GM13976 (cell line): Measurements from ENCODE around the gene TPMT.

Experiments used
- DNase-seq: peaks from one replicate; pipeline ENCODE4 v3.0.0; 2012; ENCODE audit warnings: low spot score
- CTCF ChIP-seq: IDR thresholded peaks from 2 replicates; pipeline ENCODE4 v1.5.1; 2012; ENCODE audit warnings: borderline replicate concordance, mild to moderate bottlenecking; ENCODE audit not compliant: insufficient read depth; ENCODE audit errors: extremely low read depth, missing control alignments, control extremely low read depth
- in situ Hi-C: fragments of 300-500 bp; cut with MboI; formaldehyde crosslinking; loops from one replicate; pipeline ENCODE4 v1.12.0; 2022; ENCODE audit warnings: low sequenced_read_pairs, mixed read lengths, inconsistent platforms; ENCODE audit not compliant: unreplicated experiment

TPMT gene

GRCh38 chr6:18147616-18148015, 7.3 kb downstream of the TPMT start:
- no peak for DNase-seq
- in situ Hi-C loops = no loop called here
- TF ChIP-seq CTCF = no peak

- TF ChIP-seq CTCF = no peak
- no peak for DNase-seq
- in situ Hi-C loops = no loop called here
Observed at GRCh38 chr6:18147160-18147559, 7.7 kb downstream of the TPMT start.

- in situ Hi-C loops = no loop called here
- DNase-seq = no peak
- no peak for TF ChIP-seq CTCF
Observed at GRCh38 chr6:18142591-18142861, 12.4 kb downstream of the TPMT start.

- no peak for TF ChIP-seq CTCF
- DNase-seq = no peak
- in situ Hi-C loops = no loop called here
Observed at GRCh38 chr6:18141805-18142590, 12.9 kb downstream of the TPMT start.

- in situ Hi-C loops = no loop called here
- TF ChIP-seq CTCF = no peak
- no peak for DNase-seq
Observed at GRCh38 chr6:18139935-18140621, 14.8 kb downstream of the TPMT start.

- no peak for DNase-seq
- in situ Hi-C loops = no loop called here
Observed at GRCh38 chr6:18138906-18139305, 16.0 kb downstream of the TPMT start.

More at GRCh38 chr6:18138906-18139305, 16.0 kb downstream of the TPMT start:
- TF ChIP-seq CTCF = no peak
